Stimulated activated CD4-positive, alpha-beta T cell treated with anti-CD3 and anti-CD28 coated beads, TNF-alpha, amount 100 ng/mL, for 24 hours (primary cell): ENCODE measurements around the gene UBE2D2.
"Not testable (repeated sequence)": the region's sequence is repeated elsewhere in the genome, so short reads cannot be mapped to it uniquely, and the experiment has no call there.

Experiments used
- DNase-seq, 3 experiments: peaks; one replicate each; pipeline ENCODE4 v3.0.0-alpha.2; 2020; ENCODE audit warnings: low read depth in 3 of 3

Gene UBE2D2

GRCh38 chr5:139549162-139549894 lies 11.8 kb upstream of the UBE2D2 start:
- no peak for DNase-seq

GRCh38 chr5:139550051-139550872 lies 10.9 kb upstream of the UBE2D2 start:
- not testable (repeated sequence) for DNase-seq

- DNase-seq: no peak
Measured at GRCh38 chr5:139551191-139551889, 9.8 kb upstream of the UBE2D2 start.

GRCh38 chr5:139552893-139553575 lies 8.1 kb upstream of the UBE2D2 start:
- DNase-seq: no peak

- DNase-seq: no peak
Measured at GRCh38 chr5:139554264-139554663, 6.9 kb upstream of the UBE2D2 start.

- no peak for DNase-seq
Measured at GRCh38 chr5:139557811-139558210, 3.3 kb upstream of the UBE2D2 start.

- DNase-seq: peak in 2 of 3 experiments; percentile 21 to 52
Measured at GRCh38 chr5:139561655-139562451, 714 bp downstream of the UBE2D2 start.

- no peak for DNase-seq
Measured at GRCh38 chr5:139562847-139563246, 1.7 kb downstream of the UBE2D2 start.

- DNase-seq: no peak
Measured at GRCh38 chr5:139565411-139566305, 4.5 kb downstream of the UBE2D2 start.

- no peak for DNase-seq
Measured at GRCh38 chr5:139566611-139567010, 5.5 kb downstream of the UBE2D2 start.

GRCh38 chr5:139569270-139569955 lies 8.3 kb downstream of the UBE2D2 start:
- DNase-seq: no peak

- no peak for DNase-seq
Measured at GRCh38 chr5:139571543-139571942, 10.4 kb downstream of the UBE2D2 start.

GRCh38 chr5:139571966-139572365 lies 10.8 kb downstream of the UBE2D2 start:
- no peak for DNase-seq

GRCh38 chr5:139574641-139575312 lies 13.6 kb downstream of the UBE2D2 start:
- no peak for DNase-seq

GRCh38 chr5:139575313-139575646 lies 14.1 kb downstream of the UBE2D2 start:
- no peak for DNase-seq

GRCh38 chr5:139575751-139576150 lies 14.6 kb downstream of the UBE2D2 start:
- DNase-seq: no peak

- DNase-seq: no peak
Measured at GRCh38 chr5:139577689-139578290, 16.7 kb downstream of the UBE2D2 start.

- DNase-seq: no peak
Measured at GRCh38 chr5:139578325-139578724, 17.2 kb downstream of the UBE2D2 start.
